ENCODE measurements around the gene TRMT5. TPM values are rescaled to one million over a fixed set of nuclear protein-coding genes. Genes with fewer than 3 reads are reported as not detected.

TRMT5 gene
- total RNA-seq, 1 experiment from 2014 or later, result 23.7 TPM

DNA sequence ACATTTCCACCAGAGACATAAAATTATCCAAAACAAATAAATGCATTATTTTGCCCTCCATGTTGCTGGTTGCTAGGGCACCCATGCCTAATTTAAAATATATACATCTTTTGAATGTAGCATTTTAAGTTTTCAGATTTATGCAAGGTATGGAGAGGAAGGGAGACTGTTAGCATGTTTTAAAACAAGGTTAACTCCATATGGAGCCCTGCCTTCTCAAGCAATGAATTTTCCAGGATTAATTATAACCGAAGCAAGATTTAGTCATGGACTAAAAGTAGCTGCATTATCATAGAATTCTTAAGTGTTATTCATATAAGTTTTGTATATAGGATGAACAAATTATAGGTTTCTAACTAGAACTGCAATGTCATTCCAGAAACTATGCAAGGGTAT, 37.2 kb downstream of the TRMT5 start:
- H3K9ac ChIP-seq (ENCODE audit: low read length), result no peak overlapping the region
- no peak overlapping the region for H3K4me2 ChIP-seq (ENCODE audit: low read length)
- POLR2A ChIA-PET, result no interaction called here
- H3K4me3 ChIP-seq (replicated peaks in 1 of 2; ENCODE audit: low read depth in 1 of 2, low read length in 2 of 2), result no peak overlapping the region
- RAD21 ChIA-PET (ENCODE audit: low non-redundant PET in 1 of 2, low total read pairs in 2 of 2, uncharacterized antibody in 2 of 2, unreplicated experiment in 2 of 2), result no interaction called here
- ATAC-seq (no peak), DNase-seq (ENCODE audit: low read depth, low spot score) (no peak)
- H3K9me2 ChIP-seq (ENCODE audit: insufficient read depth), result no peaks in the 10 kb centered on the region
- intact Hi-C loops (cut with micrococcal nuclease), result no loop called here
- no peaks in the 10 kb centered on the region for H3K27me3 ChIP-seq (ENCODE audit: insufficient read depth, low read length)
- no peaks in the 10 kb centered on the region for H3K4me1 ChIP-seq (ENCODE audit: control insufficient read depth in 1 of 2, insufficient read depth in 2 of 2, low read length in 2 of 2)
- no peaks in the 10 kb centered on the region for H3K36me3 ChIP-seq (ENCODE audit: control insufficient read depth in 1 of 2, insufficient read depth in 2 of 2, low read length in 2 of 2)
- TF ChIP-seq SIN3A (IDR thresholded peaks at IDR 0.05; ENCODE audit: low read depth), result no peak
- no peak for TF ChIP-seq TCF7L2 (IDR thresholded peaks at IDR 0.05; ENCODE audit: borderline replicate concordance, extremely low read depth, insufficient read depth, insufficient read length)
- TF ChIP-seq, protein P1, sequence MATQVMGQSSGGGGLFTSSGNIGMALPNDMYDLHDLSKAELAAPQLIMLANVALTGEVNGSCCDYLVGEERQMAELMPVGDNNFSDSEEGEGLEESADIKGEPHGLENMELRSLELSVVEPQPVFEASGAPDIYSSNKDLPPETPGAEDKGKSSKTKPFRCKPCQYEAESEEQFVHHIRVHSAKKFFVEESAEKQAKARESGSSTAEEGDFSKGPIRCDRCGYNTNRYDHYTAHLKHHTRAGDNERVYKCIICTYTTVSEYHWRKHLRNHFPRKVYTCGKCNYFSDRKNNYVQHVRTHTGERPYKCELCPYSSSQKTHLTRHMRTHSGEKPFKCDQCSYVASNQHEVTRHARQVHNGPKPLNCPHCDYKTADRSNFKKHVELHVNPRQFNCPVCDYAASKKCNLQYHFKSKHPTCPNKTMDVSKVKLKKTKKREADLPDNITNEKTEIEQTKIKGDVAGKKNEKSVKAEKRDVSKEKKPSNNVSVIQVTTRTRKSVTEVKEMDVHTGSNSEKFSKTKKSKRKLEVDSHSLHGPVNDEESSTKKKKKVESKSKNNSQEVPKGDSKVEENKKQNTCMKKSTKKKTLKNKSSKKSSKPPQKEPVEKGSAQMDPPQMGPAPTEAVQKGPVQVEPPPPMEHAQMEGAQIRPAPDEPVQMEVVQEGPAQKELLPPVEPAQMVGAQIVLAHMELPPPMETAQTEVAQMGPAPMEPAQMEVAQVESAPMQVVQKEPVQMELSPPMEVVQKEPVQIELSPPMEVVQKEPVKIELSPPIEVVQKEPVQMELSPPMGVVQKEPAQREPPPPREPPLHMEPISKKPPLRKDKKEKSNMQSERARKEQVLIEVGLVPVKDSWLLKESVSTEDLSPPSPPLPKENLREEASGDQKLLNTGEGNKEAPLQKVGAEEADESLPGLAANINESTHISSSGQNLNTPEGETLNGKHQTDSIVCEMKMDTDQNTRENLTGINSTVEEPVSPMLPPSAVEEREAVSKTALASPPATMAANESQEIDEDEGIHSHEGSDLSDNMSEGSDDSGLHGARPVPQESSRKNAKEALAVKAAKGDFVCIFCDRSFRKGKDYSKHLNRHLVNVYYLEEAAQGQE (IDR thresholded peaks at IDR 0.05; ENCODE audit: low read depth), result no peak
- no peak for TF ChIP-seq EZH2phosphoT487 (IDR thresholded peaks at IDR 0.05; ENCODE audit: borderline replicate concordance)
- no peak for TF ChIP-seq ZNF274 (IDR thresholded peaks at IDR 0.05; ENCODE audit: low read depth, low read length)
- TF ChIP-seq, protein P2, sequence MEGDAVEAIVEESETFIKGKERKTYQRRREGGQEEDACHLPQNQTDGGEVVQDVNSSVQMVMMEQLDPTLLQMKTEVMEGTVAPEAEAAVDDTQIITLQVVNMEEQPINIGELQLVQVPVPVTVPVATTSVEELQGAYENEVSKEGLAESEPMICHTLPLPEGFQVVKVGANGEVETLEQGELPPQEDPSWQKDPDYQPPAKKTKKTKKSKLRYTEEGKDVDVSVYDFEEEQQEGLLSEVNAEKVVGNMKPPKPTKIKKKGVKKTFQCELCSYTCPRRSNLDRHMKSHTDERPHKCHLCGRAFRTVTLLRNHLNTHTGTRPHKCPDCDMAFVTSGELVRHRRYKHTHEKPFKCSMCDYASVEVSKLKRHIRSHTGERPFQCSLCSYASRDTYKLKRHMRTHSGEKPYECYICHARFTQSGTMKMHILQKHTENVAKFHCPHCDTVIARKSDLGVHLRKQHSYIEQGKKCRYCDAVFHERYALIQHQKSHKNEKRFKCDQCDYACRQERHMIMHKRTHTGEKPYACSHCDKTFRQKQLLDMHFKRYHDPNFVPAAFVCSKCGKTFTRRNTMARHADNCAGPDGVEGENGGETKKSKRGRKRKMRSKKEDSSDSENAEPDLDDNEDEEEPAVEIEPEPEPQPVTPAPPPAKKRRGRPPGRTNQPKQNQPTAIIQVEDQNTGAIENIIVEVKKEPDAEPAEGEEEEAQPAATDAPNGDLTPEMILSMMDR (IDR thresholded peaks at IDR 0.05 in 2 of 3, conservative IDR thresholded peaks at IDR 0.05 in 1 of 3; ENCODE audit: borderline replicate concordance in 1 of 3, insufficient read depth in 1 of 3, low read depth in 2 of 3, low read length in 2 of 3), result no peak
- no peak for TF ChIP-seq RAD21 (IDR thresholded peaks at IDR 0.05; ENCODE audit: low read depth)
- TF ChIP-seq, protein P3, sequence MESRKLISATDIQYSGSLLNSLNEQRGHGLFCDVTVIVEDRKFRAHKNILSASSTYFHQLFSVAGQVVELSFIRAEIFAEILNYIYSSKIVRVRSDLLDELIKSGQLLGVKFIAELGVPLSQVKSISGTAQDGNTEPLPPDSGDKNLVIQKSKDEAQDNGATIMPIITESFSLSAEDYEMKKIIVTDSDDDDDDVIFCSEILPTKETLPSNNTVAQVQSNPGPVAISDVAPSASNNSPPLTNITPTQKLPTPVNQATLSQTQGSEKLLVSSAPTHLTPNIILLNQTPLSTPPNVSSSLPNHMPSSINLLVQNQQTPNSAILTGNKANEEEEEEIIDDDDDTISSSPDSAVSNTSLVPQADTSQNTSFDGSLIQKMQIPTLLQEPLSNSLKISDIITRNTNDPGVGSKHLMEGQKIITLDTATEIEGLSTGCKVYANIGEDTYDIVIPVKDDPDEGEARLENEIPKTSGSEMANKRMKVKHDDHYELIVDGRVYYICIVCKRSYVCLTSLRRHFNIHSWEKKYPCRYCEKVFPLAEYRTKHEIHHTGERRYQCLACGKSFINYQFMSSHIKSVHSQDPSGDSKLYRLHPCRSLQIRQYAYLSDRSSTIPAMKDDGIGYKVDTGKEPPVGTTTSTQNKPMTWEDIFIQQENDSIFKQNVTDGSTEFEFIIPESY (IDR thresholded peaks at IDR 0.05; ENCODE audit: extremely low read depth, insufficient replicate concordance, low read length), result no peak
- TF ChIP-seq SRF (IDR thresholded peaks at IDR 0.05; ENCODE audit: low read depth), result no peak
- no peak for TF ChIP-seq EZH2 (IDR thresholded peaks at IDR 0.05)
- TF ChIP-seq, protein P4, sequence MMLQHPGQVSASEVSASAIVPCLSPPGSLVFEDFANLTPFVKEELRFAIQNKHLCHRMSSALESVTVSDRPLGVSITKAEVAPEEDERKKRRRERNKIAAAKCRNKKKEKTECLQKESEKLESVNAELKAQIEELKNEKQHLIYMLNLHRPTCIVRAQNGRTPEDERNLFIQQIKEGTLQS (IDR thresholded peaks at IDR 0.05), result no peak
- no peak for TF ChIP-seq ELF1 (IDR thresholded peaks at IDR 0.05; ENCODE audit: borderline replicate concordance, low read depth)
- no peak for TF ChIP-seq POLR2A (IDR thresholded peaks at IDR 0.05; ENCODE audit: borderline replicate concordance, extremely low read depth, insufficient read depth, insufficient read length)
- no peak for TF ChIP-seq EGR1 (IDR thresholded peaks at IDR 0.05; ENCODE audit: low read depth)
- TF ChIP-seq SP1 (IDR thresholded peaks at IDR 0.05; ENCODE audit: low read depth), result no peak
- TF ChIP-seq FOSL1 (IDR thresholded peaks at IDR 0.05; ENCODE audit: low read depth), result no peak
- TF ChIP-seq YY1 (IDR thresholded peaks at IDR 0.05; ENCODE audit: extremely low read depth, insufficient replicate concordance, low read depth, low read length), result no peak
- TF ChIP-seq ZFX (IDR thresholded peaks at IDR 0.05), result no peak
- no peaks in the 10 kb centered on the region for H4K20me1 ChIP-seq (ENCODE audit: insufficient read depth)
- BruUV-seq (replicated peaks), result no TSS peak
- H2AFZ ChIP-seq (ENCODE audit: low read depth, low read length, poor library complexity, severe bottlenecking), result no peak overlapping the region
- CTCF ChIA-PET, result no interaction called here
- H3K79me2 ChIP-seq (ENCODE audit: insufficient read depth, low read length), result no peaks in the 10 kb centered on the region
- H3K9me3 ChIP-seq (ENCODE audit: control insufficient read depth in 1 of 2, insufficient read depth in 1 of 2, low read depth in 1 of 2, low read length in 2 of 2), result no peaks in the 10 kb centered on the region
- H3K27ac ChIP-seq (ENCODE audit: low read depth, low read length), result no peak overlapping the region
